ENCODE measurements around the gene STAP1.

The STAP1 gene

DNA sequence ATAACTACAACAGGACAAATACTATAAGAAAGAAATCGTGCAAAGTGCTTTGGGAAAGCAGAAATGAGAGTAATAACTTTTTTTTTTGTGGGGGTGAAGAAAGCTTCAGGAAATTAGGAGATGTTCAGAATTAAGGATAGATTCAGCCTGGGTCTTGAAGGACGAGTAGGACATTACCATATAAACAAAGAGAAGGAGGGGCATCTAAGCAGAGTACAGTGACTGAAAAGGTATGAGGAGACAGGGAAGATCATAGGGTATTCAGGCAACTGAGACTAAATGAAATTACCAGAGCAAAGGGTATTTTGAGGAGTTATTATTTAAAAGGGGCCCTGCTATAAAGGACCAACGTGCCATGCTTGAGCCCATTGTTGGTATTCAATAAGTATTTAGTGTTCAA, 3.1 kb upstream of the STAP1 start:
- DNase-seq (ENCODE audit: low read depth): no peak

DNA sequence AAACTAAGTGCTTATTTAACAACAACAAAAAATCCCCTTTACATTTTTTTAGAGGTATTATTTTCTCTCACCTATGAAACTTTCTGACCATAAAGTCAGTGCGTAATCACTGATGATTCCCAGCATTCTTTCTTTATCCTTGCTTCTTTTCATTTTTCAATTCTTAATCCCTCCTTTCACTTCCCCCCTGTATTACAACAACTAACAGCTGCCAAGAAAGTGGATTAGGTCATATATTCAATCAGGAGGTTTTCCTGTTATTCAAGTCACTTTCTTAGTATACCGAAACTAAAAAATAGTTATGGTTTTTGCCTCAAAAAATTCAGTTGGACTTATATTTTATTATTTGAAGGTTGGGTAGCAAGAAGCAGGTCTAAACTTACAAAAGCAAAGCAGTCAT, 2.1 kb upstream of the STAP1 start:
- DNase-seq (ENCODE audit: low read depth): no peak

DNA sequence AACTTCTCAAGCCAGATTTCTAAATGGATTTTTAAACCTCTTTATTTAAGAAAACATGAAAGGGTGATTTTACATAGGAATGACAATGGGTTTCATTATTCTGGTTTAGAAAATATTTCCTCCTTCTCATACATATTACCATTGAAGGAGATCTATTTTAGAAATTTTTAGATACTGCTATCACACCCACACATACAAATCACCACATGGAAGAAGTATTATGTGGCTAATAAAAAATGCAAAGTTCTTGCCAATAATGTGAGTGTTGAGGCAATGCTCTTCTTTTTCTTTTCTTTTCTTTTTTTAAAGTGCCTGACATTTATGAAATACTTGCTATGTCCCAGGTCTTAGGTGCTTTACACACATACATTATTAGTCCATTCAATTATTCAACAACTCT, 6.8 kb downstream of the STAP1 start:
- DNase-seq (ENCODE audit: low read depth): no peak

- DNase-seq (ENCODE audit: low read depth): no peak
These were observed 7.8 kb downstream of the STAP1 start for GRCh38 chr4:67566335-67566734.

DNA sequence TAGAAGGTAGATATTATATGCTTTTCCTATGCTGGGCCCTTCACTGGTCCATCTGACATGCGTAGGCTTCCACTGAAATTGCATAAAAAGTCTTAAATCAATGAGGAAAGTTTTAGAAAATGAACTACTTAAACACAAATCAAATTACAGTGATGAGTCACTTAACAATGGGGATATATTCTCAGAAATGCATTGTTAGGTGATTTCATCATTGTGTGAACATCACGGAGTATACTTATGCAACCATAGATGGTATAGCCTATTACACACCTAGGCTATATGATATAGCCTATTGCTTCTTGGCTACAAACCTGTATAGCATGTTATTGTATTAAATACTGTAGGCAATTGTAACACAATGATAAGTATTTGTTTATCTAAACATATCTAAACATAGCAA, 10.3 kb downstream of the STAP1 start:
- no peak for DNase-seq (ENCODE audit: low read depth)

DNA sequence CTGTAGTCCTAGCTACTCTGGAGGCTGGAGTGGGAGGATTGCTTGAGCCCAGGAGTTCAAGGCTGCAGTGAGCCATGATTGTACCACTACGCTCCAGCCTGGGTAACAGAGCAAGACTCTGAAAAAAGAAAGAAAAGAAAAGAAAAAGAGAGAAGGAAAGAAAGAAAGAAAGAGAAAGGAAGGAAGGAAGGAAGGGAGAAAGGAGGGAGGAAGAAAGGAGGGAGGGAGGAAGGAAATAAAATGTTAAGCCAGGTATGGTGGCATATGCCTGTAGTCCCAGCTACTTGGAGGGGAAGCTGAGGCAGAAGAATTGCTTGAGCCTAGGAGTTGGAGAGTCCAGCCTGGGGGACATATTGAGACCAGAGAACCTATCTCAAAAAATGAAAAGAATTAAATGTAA, 12.0 kb downstream of the STAP1 start:
- DNase-seq (ENCODE audit: low read depth): no peak

DNA sequence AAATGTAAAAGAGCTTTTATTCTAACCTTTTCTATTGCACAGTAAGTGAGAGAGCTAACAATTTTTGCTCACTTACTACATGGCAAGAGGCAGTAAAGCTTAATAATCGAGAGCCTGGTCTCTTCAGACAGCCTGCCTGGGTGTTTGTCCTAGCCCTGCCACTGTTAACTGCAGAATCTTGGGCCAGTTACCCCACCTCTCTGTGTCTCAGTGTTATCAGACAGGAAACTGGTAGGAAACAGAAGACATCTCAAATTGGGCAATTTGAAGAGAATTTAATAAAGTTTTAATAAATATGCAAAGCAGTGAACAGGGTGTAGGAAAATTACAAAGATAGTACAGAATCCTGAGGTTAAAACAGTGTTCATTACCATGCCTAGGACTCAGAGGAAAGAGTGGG, 13.4 kb downstream of the STAP1 start:
- no peak for DNase-seq (ENCODE audit: low read depth)

DNA sequence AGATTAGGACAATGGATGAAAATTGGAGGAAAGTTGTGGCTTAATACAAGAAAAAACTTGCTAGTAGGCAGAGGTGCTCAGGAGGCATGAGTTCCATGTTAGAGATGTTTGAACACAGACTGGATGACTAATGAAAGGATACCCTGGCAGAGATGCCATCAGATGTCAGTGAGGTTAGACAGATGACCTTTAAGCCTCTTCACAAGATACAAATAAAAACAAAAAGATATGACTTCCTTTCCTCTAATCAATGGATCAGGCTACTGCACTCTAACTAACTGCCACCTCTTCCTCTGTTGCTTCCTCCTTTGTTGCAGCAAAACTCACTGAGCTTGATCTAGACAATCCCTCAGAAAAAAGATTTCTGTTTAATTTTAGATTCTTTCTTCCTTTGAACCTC, 14.7 kb downstream of the STAP1 start:
- no peak for DNase-seq (ENCODE audit: low read depth)

DNA sequence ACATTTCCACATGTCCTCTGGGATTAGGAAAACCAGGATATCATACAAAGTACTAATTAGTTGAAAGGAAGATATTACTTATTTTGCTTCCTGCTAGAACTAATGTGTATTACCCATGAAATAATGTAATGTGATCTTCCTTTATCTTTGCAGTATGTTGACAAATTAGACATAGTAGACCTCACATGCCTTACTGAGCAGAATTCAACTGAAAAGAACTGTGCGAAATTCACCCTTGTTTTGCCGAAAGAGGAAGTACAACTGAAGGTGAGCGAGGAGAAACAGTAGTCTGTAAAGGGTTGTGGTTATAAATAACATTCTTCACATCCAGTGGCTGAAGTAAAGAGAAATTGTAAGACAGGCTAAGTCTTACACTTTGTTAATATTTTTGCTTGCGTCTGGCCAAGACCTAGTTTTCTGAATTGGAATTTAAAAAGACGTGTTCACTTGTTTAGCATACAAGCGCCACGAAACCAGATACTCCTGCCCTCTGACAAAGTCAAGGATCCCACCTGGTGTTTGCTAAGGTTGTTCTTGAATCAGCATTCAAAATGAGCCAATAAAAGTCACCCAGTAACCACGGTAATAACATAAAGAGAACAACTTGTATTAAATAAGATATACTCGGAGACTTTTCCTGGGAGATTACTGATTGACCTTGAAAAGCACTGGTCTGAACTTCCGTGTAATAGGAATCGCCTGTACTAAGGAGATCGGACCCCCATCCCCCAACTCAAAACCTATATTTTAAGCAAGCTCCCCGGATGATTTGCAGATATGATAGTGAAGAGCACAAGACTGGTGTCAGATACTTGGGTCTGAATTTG, 16.9 kb downstream of the STAP1 start:
- DNase-seq (ENCODE audit: low read depth): no peak

- DNase-seq (ENCODE audit: low read depth): no peak
These were observed 17.5 kb downstream of the STAP1 start for GRCh38 chr4:67576059-67576466.

DNA sequence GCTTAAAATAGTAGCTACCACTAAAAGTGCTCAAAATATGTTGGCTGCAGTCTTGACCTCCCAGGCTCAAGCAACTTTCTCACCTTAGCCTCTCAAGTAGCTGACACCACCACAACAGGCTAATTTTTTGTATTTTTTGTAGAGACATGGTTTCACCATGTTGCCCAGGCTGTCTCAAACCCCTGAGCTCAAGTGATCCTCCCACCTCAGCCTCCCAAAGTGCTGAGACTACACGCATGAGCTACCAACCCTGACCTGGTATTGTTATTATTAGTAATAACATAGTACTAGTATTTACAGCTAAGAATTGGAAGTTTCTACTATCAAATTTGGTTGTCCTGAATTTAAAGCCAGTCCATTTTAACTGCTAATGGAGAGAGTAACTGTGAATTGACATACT, 18.0 kb downstream of the STAP1 start:
- DNase-seq (ENCODE audit: low read depth): no peak

DNA sequence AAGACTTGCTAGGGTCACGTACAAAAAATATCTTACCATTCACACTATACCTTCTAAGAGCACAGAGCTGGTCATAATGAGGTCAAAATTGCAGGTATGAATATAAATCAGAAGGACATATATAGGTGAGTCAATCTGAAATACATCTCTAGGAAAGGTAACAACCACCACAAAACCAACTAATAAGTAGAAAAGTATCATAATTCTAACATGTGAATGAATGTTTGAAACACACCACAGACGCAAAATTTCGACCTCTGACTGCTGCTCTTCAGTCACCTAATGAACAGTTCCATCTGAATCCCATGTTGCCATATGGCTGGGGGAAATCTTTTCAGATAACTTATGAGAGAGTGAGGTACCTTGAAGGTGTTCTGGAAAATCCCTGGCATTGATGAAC, 22.1 kb downstream of the STAP1 start:
- DNase-seq (ENCODE audit: low read depth): no peak

DNA sequence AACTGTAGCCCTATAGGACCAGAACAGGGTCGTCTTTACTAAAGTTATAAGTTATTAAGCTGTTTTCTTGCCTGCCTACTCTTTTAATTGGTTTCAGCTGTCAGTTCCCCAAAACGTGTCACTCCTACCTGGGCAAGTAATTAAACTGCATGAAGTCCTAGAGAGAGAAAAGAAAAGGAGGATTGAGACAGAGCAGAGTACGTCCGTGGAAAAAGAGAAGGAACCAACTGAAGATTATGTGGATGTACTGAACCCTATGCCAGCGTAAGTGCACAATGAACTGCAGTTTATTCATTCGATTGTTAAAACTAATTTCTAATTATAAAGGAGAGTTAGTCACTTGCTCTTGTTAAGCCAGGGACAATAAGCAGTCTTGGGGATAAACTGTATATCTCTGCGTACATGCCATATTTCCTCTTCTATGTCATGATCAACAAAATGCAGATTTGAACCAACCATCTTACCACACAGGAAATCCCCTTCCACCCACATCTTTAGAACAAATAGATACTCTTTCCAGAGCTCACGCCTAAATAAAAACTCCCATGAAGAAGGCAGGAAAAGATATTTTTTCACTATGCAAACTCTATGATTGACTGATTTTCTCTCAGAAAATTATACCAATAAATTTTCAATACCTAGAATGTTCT, 22.8 kb downstream of the STAP1 start:
- no peak for DNase-seq (ENCODE audit: low read depth)

GRCh38 chr4:67581913-67582312, 23.4 kb downstream of the STAP1 start:
- DNase-seq (ENCODE audit: low read depth): no peak

- no peak for DNase-seq (ENCODE audit: low read depth)
These were observed 26.0 kb downstream of the STAP1 start for GRCh38 chr4:67584496-67584895.

GRCh38 chr4:67587156-67587555, 28.6 kb downstream of the STAP1 start:
- DNase-seq (ENCODE audit: low read depth): no peak

DNA sequence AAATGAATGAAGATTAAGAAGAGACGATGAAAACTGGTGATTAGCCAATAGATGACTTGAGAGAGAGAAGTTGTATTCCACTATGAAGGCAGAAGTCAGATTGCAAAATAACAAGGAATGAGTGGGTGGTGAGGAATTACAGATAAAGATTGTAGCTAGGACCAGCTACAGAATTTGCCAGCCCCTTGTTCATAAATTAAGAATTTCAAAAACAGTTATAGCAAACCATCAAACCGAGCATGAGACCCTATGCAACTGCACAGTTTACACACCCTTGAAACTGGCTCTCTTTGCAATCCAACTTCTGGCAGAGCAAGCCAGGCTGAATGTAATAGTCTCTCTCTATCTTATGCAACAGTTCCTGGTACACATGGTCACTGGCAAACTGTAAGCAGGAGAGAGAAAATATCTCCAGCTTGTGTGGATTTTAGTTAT, 35.2 kb downstream of the STAP1 start:
- no peak for DNase-seq (ENCODE audit: low read depth)

DNA sequence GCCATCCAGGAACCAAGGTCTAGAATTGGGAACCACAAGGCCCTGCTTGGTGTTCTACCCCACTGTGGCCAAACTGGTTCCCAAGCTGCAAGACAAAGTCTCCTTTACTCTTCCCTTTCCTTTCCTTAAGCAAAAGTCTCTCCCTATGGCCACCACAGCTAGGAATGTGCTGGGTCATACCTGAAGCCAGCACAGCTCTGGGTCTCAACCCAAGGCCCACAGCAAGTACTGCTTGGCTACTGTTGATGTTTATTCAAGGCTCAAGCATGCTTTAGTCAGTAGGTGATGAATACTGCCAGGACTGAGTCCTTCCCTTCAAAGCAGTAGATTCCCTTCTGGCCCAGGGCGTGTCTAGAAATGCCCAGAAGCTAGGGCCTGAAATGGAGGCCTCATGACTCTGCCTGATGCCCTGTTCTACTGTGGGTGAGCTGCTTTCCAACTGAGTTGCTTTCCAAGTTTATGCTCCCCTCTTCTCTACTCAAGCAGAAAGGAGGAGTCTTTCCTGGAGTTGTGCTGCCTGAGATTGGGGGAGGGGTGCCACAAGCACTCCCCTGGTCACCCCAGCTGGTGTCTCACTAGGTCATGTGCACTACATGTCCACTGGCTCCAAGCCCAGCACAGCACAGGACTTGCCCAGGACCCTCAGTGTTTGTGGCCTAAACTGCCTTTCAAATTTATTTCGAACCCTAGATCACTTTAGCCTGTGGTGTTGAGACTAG, 44.9 kb downstream of the STAP1 start:
- DNase-seq (ENCODE audit: low read depth): no peak

GRCh38 chr4:67604029-67604381, 45.5 kb downstream of the STAP1 start:
- DNase-seq (ENCODE audit: low read depth): no peak

GRCh38 chr4:67604749-67605148, 46.2 kb downstream of the STAP1 start:
- no peak for DNase-seq (ENCODE audit: low read depth)

GRCh38 chr4:67608027-67608426, 49.5 kb downstream of the STAP1 start:
- no peak for DNase-seq (ENCODE audit: low read depth)

- no peak for DNase-seq (ENCODE audit: low read depth)
These were observed 55.7 kb downstream of the STAP1 start for GRCh38 chr4:67614186-67614585.

DNA sequence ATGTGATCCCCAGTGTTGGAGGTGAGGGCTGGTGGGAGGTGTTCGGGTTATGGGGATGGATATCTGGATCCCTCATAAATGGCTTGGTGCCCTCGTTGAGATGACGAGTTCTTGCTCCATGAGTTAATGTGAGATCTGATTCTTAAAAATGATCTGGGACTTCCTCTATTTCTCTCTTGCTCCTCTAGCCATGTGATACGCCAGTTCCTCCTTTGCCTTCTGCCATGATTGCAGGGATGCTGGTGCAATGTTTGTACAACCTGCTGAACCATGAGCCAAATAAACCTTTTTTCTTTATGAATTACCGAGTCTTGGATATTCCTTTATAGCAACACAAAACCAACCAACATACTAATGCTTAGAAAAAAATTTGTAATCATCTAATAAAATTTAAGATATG, 56.6 kb downstream of the STAP1 start:
- DNase-seq (ENCODE audit: low read depth): no peak

All from fibroblast of the conjunctiva (primary cell).